Endothelial cell of umbilical vein (primary cell): ENCODE measurements around the gene ATCAY. TPM values are rescaled to one million over a fixed set of nuclear protein-coding genes. Genes with fewer than 3 reads are reported as not detected.

ENCODE experiments used
- BruUV-seq: library from RNA; stranded (reverse); fragments of 400-500 nt; replicated peaks from 2 replicates; lab custom pipeline; 2021; lab: Mats Ljungman, UMichigan
- CTCF ChIA-PET: fragments of 300-600, 350-600 bp; sonication (Branson Sonifier 250); formaldehyde crosslinking; loops from one replicate; lab custom pipeline; 2021; ENCODE audit warnings: antibody characterized with exemption, inconsistent platforms; lab: Charles Lee
- POLR2A ChIA-PET: fragments of 300-600, 350-600 bp; sonication (Branson Sonifier 250); formaldehyde crosslinking; loops from one replicate; lab custom pipeline; 2021; ENCODE audit warnings: antibody characterized with exemption, inconsistent platforms; lab: Charles Lee
- DNase-seq: peaks from one replicate; pipeline ENCODE4 v3.0.0-alpha.2; 2011; ENCODE audit warnings: low read depth, low spot score
- FAIRE-seq: peaks from 2 replicates; lab custom pipeline; 2011; peaks lifted over from hg19 to GRCh38; lab: Jason Lieb, UNC
- H2AFZ ChIP-seq: 2 replicates; pipeline ENCODE4 v1.6.0; 2012; ENCODE audit warnings: low read depth, low read length, control low read depth, inconsistent platforms
- H3K27ac ChIP-seq: 2 replicates; pipeline ENCODE4 v1.5.1; 2011; ENCODE audit warnings: low read depth, mild to moderate bottlenecking, control low read depth, low read length, moderate library complexity; ENCODE audit not compliant: insufficient read depth
- H3K27me3 ChIP-seq, 2 experiments: 2 replicates each; pipeline versions ENCODE4 v1.6.0 to v1.6.1; 2011; ENCODE audit warnings: low read length in 2 of 2, mixed read lengths in 1 of 2; ENCODE audit not compliant: control insufficient read depth in 2 of 2, insufficient read depth in 2 of 2
- H3K36me3 ChIP-seq, 2 experiments: 2 replicates in 1 of 2; 3 replicates in 1 of 2; pipeline ENCODE4 v1.5.1; 2011; ENCODE audit warnings: low read length in 2 of 2, mild to moderate bottlenecking in 1 of 2, moderate library complexity in 1 of 2; ENCODE audit not compliant: control insufficient read depth in 2 of 2, insufficient read depth in 2 of 2; ENCODE audit errors: extremely low read depth in 1 of 2
- H3K4me1 ChIP-seq: 3 replicates; pipeline ENCODE4 v1.5.1; 2011; ENCODE audit warnings: mild to moderate bottlenecking, low read length; ENCODE audit not compliant: control insufficient read depth, insufficient read depth; ENCODE audit errors: extremely low read depth
- H3K4me2 ChIP-seq: 2 replicates; pipeline ENCODE4 v1.6.1; 2011; ENCODE audit warnings: low read length, control low read depth, mixed read lengths; ENCODE audit not compliant: insufficient read depth
- H3K4me3 ChIP-seq, 3 experiments: fragments of 200-600 bp in 1 of 3; sonication (generic), shearing (Covaris generic) in 1 of 3; replicated peaks in 1 of 3; 2 replicates each; pipeline ENCODE4 v1.5.1; 2011 to 2016; ENCODE audit warnings: control low read depth in 3 of 3, low read length in 3 of 3, mild to moderate bottlenecking in 2 of 3, inconsistent platforms in 1 of 3, low read depth in 1 of 3, moderate library complexity in 1 of 3; ENCODE audit not compliant: insufficient read depth in 1 of 3
- H3K79me2 ChIP-seq: 2 replicates; pipeline ENCODE4 v1.6.0; 2012; ENCODE audit warnings: low read length, inconsistent platforms; ENCODE audit not compliant: control insufficient read depth, insufficient read depth
- H3K9ac ChIP-seq: replicated peaks from 2 replicates; pipeline ENCODE3; 2011; ENCODE audit warnings: low read length, control low read depth; ENCODE audit not compliant: insufficient read depth; ENCODE audit errors: extremely low read depth
- H3K9me1 ChIP-seq: replicated peaks from 3 replicates; pipeline ENCODE4 v1.6.0; 2011; ENCODE audit warnings: mild to moderate bottlenecking, low read length; ENCODE audit not compliant: control insufficient read depth, insufficient read depth; ENCODE audit errors: extremely low read depth
- H3K9me3 ChIP-seq: replicated peaks from 2 replicates; pipeline ENCODE4 v1.5.1; 2012; ENCODE audit warnings: low read length, inconsistent platforms; ENCODE audit not compliant: control insufficient read depth, insufficient read depth
- H4K20me1 ChIP-seq: replicated peaks from 2 replicates; pipeline ENCODE3; 2011; ENCODE audit warnings: mild to moderate bottlenecking, low read length; ENCODE audit not compliant: control insufficient read depth, insufficient read depth; ENCODE audit errors: extremely low read depth
- FOS ChIP-seq: IDR thresholded peaks from 2 replicates; pipeline ENCODE4 v1.6.1; 2011; ENCODE audit warnings: mild to moderate bottlenecking, low read length, moderate library complexity, borderline replicate concordance; ENCODE audit not compliant: insufficient read depth
- GATA2 ChIP-seq: IDR thresholded peaks from 2 replicates; pipeline ENCODE4 v1.7.0; 2011; ENCODE audit warnings: low read depth, mild to moderate bottlenecking, moderate library complexity, mixed read lengths, low read length; ENCODE audit not compliant: insufficient read length, insufficient read depth
- JUN ChIP-seq: IDR thresholded peaks from 2 replicates; pipeline ENCODE4 v1.6.1; 2011; ENCODE audit warnings: borderline replicate concordance, low read depth; ENCODE audit not compliant: insufficient read length, insufficient read depth
- MYC ChIP-seq: IDR thresholded peaks from one replicate; pipeline ENCODE4 v1.6.1; 2011; ENCODE audit warnings: mild to moderate bottlenecking, low read depth, low read length
- POLR2A ChIP-seq: IDR thresholded peaks from 2 replicates; pipeline ENCODE4 v1.6.1; 2012; ENCODE audit warnings: low read depth, mild to moderate bottlenecking, control low read depth, low read length
- dilution Hi-C: fragments of 300-500 bp; cut with MboI; formaldehyde crosslinking; loops from one replicate; pipeline ENCODE4 v1.15.0; 2019; ENCODE audit warnings: low sequenced_read_pairs; ENCODE audit not compliant: extremely low pct_ligation_motif_present
- intact Hi-C: fragments of 100-400 bp; cut with micrococcal nuclease; formaldehyde crosslinking; loops from one replicate; pipeline ENCODE4 v1.10.0; 2022
- polyA plus RNA-seq, 4 experiments: library from polyadenylated mRNA; depleted of rRNA in 3 of 4; stranded (reverse) in 3 of 4; unstranded in 1 of 4; fragments of >200 nt; gene quantifications; 2 replicates each; pipeline versions ENCODE4 v1.2.1 to v1.2.3, GENCODE V29; 2011 to 2012; ENCODE audit warnings: missing spikeins in 1 of 4
- total RNA-seq: library from RNA; stranded (reverse); gene quantifications from 2 replicates; pipeline ENCODE4 v1.2.3, GENCODE V29; 2021
- TF ChIP-seq, protein P1 (sequence below): IDR thresholded peaks from 2 replicates; pipeline ENCODE4 v1.6.1; 2011; ENCODE audit not compliant: insufficient read depth, insufficient read length
- TF ChIP-seq, protein P2 (sequence below), 2 donors: IDR thresholded peaks; 1 replicate in 1 of 2; 2 replicates in 1 of 2; pipeline ENCODE4 v1.5.1; 2011; ENCODE audit warnings: low read length in 2 of 2, mild to moderate bottlenecking in 2 of 2, moderate library complexity in 2 of 2, control low read depth in 1 of 2, inconsistent platforms in 1 of 2, low read depth in 1 of 2; ENCODE audit not compliant: insufficient read depth in 1 of 2; ENCODE audit errors: extremely low read depth in 1 of 2

Gene ATCAY
- total and polyA plus RNA-seq, 2 donors (not counting 3 experiments of a cell fraction or from before 2014, with no cell fraction given), result 0.03 TPM; not detected in 1

DNA sequence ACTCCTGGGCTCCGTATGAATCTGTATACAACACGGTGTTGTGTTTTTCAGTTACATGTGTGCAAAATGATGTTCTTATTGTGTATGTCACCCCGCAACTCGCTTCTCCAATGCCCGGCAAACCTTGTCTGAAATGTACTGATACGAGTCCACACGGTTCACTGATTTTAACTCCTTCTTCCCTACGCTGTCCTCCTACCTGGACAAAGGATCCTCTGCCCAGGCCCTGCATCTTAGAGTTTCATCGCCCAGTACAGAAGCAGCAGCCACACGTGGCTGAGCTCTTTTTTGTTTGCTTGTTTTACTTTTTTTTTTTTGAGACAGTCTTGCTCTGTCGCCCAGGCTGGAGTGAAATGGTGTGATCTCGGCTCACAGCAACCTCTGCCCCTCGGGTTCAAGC is 40.5 kb upstream of the ATCAY start:
- no peaks in the 10 kb centered on the region for H3K27me3 ChIP-seq
- intact Hi-C loops (no loop called here), dilution Hi-C loops (no loop called here)
- H4K20me1 ChIP-seq, result no peaks in the 10 kb centered on the region
- no peak overlapping the region for H2AFZ ChIP-seq
- FAIRE-seq (no peak), DNase-seq (no peak)
- BruUV-seq, result no TSS peak
- H3K4me3 ChIP-seq, result no peak overlapping the region
- TF ChIP-seq, protein P1, sequence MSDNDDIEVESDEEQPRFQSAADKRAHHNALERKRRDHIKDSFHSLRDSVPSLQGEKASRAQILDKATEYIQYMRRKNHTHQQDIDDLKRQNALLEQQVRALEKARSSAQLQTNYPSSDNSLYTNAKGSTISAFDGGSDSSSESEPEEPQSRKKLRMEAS, result no peak
- TF ChIP-seq JUN (no peak), MYC (no peak), POLR2A (no peak), GATA2 (no peak), FOS (no peak)
- TF ChIP-seq, protein P2, sequence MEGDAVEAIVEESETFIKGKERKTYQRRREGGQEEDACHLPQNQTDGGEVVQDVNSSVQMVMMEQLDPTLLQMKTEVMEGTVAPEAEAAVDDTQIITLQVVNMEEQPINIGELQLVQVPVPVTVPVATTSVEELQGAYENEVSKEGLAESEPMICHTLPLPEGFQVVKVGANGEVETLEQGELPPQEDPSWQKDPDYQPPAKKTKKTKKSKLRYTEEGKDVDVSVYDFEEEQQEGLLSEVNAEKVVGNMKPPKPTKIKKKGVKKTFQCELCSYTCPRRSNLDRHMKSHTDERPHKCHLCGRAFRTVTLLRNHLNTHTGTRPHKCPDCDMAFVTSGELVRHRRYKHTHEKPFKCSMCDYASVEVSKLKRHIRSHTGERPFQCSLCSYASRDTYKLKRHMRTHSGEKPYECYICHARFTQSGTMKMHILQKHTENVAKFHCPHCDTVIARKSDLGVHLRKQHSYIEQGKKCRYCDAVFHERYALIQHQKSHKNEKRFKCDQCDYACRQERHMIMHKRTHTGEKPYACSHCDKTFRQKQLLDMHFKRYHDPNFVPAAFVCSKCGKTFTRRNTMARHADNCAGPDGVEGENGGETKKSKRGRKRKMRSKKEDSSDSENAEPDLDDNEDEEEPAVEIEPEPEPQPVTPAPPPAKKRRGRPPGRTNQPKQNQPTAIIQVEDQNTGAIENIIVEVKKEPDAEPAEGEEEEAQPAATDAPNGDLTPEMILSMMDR (IDR thresholded peaks at IDR 0.05; ENCODE audit: extremely low read depth in 1 of 2, insufficient read depth in 1 of 2, low read depth in 1 of 2, low read length in 2 of 2), result no peak
- no peaks in the 10 kb centered on the region for H3K9me3 ChIP-seq
- H3K27ac ChIP-seq, result no peak overlapping the region
- H3K79me2 ChIP-seq, result no peaks in the 10 kb centered on the region
- no peak overlapping the region for H3K4me2 ChIP-seq
- ChIA-PET CTCF (interaction anchor here (0.6 to 4.4 kb wide), 4 partner anchors 9 to 148 kb away, joined by 3 to 29 read pairs (median 4); no protein-coding TSS in a partner anchor), POLR2A (no interaction called here)
- H3K4me1 ChIP-seq, result no peaks in the 10 kb centered on the region
- no peaks in the 10 kb centered on the region for H3K36me3 ChIP-seq
- H3K9ac ChIP-seq, result no peak overlapping the region
- H3K9me1 ChIP-seq, result no peaks in the 10 kb centered on the region
